Measurements from ENCODE around the gene CDH9.

Gene CDH9

DNA sequence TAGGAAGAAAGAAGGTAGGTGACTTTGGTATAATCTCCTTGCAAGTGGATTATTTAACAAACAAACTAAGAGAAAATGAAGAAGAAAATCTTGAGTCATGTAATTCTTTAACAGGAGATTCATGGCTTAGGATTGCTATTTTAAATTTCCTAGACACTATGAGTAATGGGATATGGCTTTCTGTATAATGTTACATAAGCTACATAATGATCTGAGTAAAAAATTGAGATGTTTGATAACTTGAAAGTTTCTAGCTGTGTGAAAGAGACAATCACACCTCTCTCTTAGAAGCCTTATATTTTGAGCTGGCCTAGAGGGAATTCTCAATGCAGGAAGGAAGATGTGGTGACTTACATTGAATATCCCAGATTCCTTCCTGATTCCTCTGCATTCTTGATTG is 92.5 kb downstream of the CDH9 start:
- no peaks in the 10 kb centered on the region for H3K36me3 ChIP-seq (ENCODE audit: control insufficient read depth, insufficient read depth, low read length)
- no peaks in the 10 kb centered on the region for H3K4me1 ChIP-seq (ENCODE audit: control insufficient read depth, low read depth, low read length)
- H3K4me2 ChIP-seq (ENCODE audit: low read length) = no peak overlapping the region
- H3K23ac ChIP-seq (ENCODE audit: low read length) = no peak overlapping the region
- H4K5ac ChIP-seq (ENCODE audit: low read length) = no peak overlapping the region
- no peaks in the 10 kb centered on the region for H3K27me3 ChIP-seq (ENCODE audit: insufficient read depth, low read length, poor library complexity)
- H2BK15ac ChIP-seq (replicated peaks; ENCODE audit: low read depth) = no peak overlapping the region
- no peak overlapping the region for H3K4ac ChIP-seq (ENCODE audit: low read depth, low read length)
- DNase-seq = no peak
- H3K4me3 ChIP-seq (ENCODE audit: low read length) = no peak overlapping the region
- H2BK5ac ChIP-seq (ENCODE audit: low read length) = no peak overlapping the region
- no peak overlapping the region for H3K18ac ChIP-seq (ENCODE audit: low read length)
- no peak overlapping the region for H2AK5ac ChIP-seq (ENCODE audit: low read length)
- H3K27ac ChIP-seq (ENCODE audit: low read depth, low read length) = no peak overlapping the region
- no peak overlapping the region for H2BK120ac ChIP-seq (ENCODE audit: low read depth, low read length)
- H3K56ac ChIP-seq (ENCODE audit: low read length) = no peak overlapping the region
- no peak overlapping the region for H3K9ac ChIP-seq (ENCODE audit: low read length)
- H3K79me2 ChIP-seq (ENCODE audit: control insufficient read depth, insufficient read depth, low read length) = no peaks in the 10 kb centered on the region
- no peak overlapping the region for H4K8ac ChIP-seq (ENCODE audit: low read depth, low read length)
- no peaks in the 10 kb centered on the region for H3K79me1 ChIP-seq (ENCODE audit: low read length)

DNA sequence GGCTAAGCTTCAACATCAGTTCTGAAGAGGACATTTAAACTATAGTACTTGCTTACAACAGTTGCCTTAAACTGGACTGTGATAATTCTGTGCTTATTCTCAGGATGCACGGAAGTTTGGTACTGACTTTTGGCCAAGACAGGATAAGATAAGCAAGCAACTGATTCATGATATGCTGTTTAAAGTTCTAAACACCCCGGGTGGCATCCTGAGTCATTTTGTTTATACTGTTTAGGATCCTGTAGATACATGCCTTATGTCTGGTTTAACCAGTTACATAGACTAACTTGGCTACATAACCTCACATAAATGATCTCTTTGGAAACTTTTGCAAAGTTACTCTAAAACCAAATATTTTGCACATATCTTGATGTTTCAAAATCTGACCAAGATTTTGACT is 95.9 kb downstream of the CDH9 start:
- Histone ChIP-seq H3K79me1 (ENCODE audit: low read length) (no peaks in the 10 kb centered on the region), H3K4me2 (ENCODE audit: low read length) (no peak overlapping the region), H3K27me3 (ENCODE audit: insufficient read depth, low read length, poor library complexity) (no peaks in the 10 kb centered on the region), H3K4me3 (ENCODE audit: low read length) (no peak overlapping the region), H2BK120ac (ENCODE audit: low read depth, low read length) (no peak overlapping the region), H3K56ac (ENCODE audit: low read length) (no peak overlapping the region), H4K8ac (ENCODE audit: low read depth, low read length) (no peak overlapping the region), H2BK5ac (ENCODE audit: low read length) (no peak overlapping the region), H3K9ac (ENCODE audit: low read length) (no peak overlapping the region), H2AK5ac (ENCODE audit: low read length) (no peak overlapping the region), H3K79me2 (ENCODE audit: control insufficient read depth, insufficient read depth, low read length) (no peaks in the 10 kb centered on the region), H4K5ac (ENCODE audit: low read length) (no peak overlapping the region), H3K4ac (ENCODE audit: low read depth, low read length) (no peak overlapping the region), H3K4me1 (ENCODE audit: control insufficient read depth, low read depth, low read length) (no peaks in the 10 kb centered on the region), H3K27ac (ENCODE audit: low read depth, low read length) (no peak overlapping the region), H3K23ac (ENCODE audit: low read length) (no peak overlapping the region), H2BK15ac (replicated peaks; ENCODE audit: low read depth) (no peak overlapping the region), H3K18ac (ENCODE audit: low read length) (no peak overlapping the region), H3K36me3 (ENCODE audit: control insufficient read depth, insufficient read depth, low read length) (no peaks in the 10 kb centered on the region)
- DNase-seq = no peak
- no CpG with 5 or more reads among the region's 2 CpGs for WGBS (ENCODE audit: extremely low coverage, insufficient coverage, low lambda C conversion rate)

- H3K79me2 ChIP-seq (ENCODE audit: control insufficient read depth, insufficient read depth, low read length) = no peaks in the 10 kb centered on the region
- H3K79me1 ChIP-seq (ENCODE audit: low read length) = no peaks in the 10 kb centered on the region
- no peak overlapping the region for H3K9ac ChIP-seq (ENCODE audit: low read length)
- H4K5ac ChIP-seq (ENCODE audit: low read length) = no peak overlapping the region
- no peaks in the 10 kb centered on the region for H3K36me3 ChIP-seq (ENCODE audit: control insufficient read depth, insufficient read depth, low read length)
- WGBS (ENCODE audit: extremely low coverage, insufficient coverage, low lambda C conversion rate) = no CpG with 5 or more reads among the region's 1 CpG
- no peak overlapping the region for H3K4me2 ChIP-seq (ENCODE audit: low read length)
- H3K56ac ChIP-seq (ENCODE audit: low read length) = no peak overlapping the region
- no peak overlapping the region for H4K8ac ChIP-seq (ENCODE audit: low read depth, low read length)
- no peaks in the 10 kb centered on the region for H3K4me1 ChIP-seq (ENCODE audit: control insufficient read depth, low read depth, low read length)
- no peak for DNase-seq
- no peaks in the 10 kb centered on the region for H3K27me3 ChIP-seq (ENCODE audit: insufficient read depth, low read length, poor library complexity)
- H3K23ac ChIP-seq (ENCODE audit: low read length) = no peak overlapping the region
- no peak overlapping the region for H2BK5ac ChIP-seq (ENCODE audit: low read length)
- H3K18ac ChIP-seq (ENCODE audit: low read length) = no peak overlapping the region
- H3K27ac ChIP-seq (ENCODE audit: low read depth, low read length) = no peak overlapping the region
- H2AK5ac ChIP-seq (ENCODE audit: low read length) = no peak overlapping the region
- no peak overlapping the region for H2BK15ac ChIP-seq (replicated peaks; ENCODE audit: low read depth)
- H2BK120ac ChIP-seq (ENCODE audit: low read depth, low read length) = no peak overlapping the region
- H3K4ac ChIP-seq (ENCODE audit: low read depth, low read length) = no peak overlapping the region
- H3K4me3 ChIP-seq (ENCODE audit: low read length) = no peak overlapping the region
Measured at GRCh38 chr5:26940994-26941393, 97.4 kb downstream of the CDH9 start.

GRCh38 chr5:26932238-26932637 is 106.1 kb downstream of the CDH9 start:
- Histone ChIP-seq H2BK5ac (ENCODE audit: low read length) (no peak overlapping the region), H3K18ac (ENCODE audit: low read length) (no peak overlapping the region), H3K27me3 (ENCODE audit: insufficient read depth, low read length, poor library complexity) (no peaks in the 10 kb centered on the region), H4K5ac (ENCODE audit: low read length) (no peak overlapping the region), H3K4me2 (ENCODE audit: low read length) (no peak overlapping the region), H3K23ac (ENCODE audit: low read length) (no peak overlapping the region), H2AK5ac (ENCODE audit: low read length) (no peak overlapping the region), H3K4me3 (ENCODE audit: low read length) (no peak overlapping the region), H2BK120ac (ENCODE audit: low read depth, low read length) (no peak overlapping the region), H2BK15ac (replicated peaks; ENCODE audit: low read depth) (no peak overlapping the region), H3K79me2 (ENCODE audit: control insufficient read depth, insufficient read depth, low read length) (no peaks in the 10 kb centered on the region), H4K8ac (ENCODE audit: low read depth, low read length) (no peak overlapping the region), H3K27ac (ENCODE audit: low read depth, low read length) (no peak overlapping the region), H3K4ac (ENCODE audit: low read depth, low read length) (no peak overlapping the region), H3K9ac (ENCODE audit: low read length) (no peak overlapping the region), H3K36me3 (ENCODE audit: control insufficient read depth, insufficient read depth, low read length) (no peaks in the 10 kb centered on the region), H3K79me1 (ENCODE audit: low read length) (no peaks in the 10 kb centered on the region), H3K56ac (ENCODE audit: low read length) (no peak overlapping the region), H3K4me1 (ENCODE audit: control insufficient read depth, low read depth, low read length) (no peaks in the 10 kb centered on the region)
- no CpG with 5 or more reads among the region's 2 CpGs for WGBS (ENCODE audit: extremely low coverage, insufficient coverage, low lambda C conversion rate)
- DNase-seq = no peak

DNA sequence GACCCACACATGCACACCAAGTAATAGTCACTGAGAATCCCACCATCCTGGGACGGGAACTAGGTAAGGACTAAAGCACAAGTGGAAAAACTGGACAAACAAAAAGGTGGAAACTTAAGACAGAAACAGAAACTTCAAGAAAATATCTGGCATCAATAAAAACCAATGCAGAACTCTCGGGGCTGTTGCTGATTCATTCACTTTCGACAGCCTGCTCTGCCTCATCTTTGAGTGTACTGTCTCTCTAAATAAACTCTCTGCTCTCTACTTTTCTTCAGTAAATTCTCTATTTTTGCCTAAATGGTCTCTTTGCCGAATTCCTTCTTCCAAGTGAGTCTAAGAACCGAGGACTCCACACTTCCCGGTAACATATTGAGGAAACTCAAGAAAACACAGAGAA is 116.9 kb downstream of the CDH9 start:
- Histone ChIP-seq H2AK5ac (ENCODE audit: low read length) (no peak overlapping the region), H3K4me2 (ENCODE audit: low read length) (no peak overlapping the region), H3K18ac (ENCODE audit: low read length) (no peak overlapping the region), H2BK5ac (ENCODE audit: low read length) (no peak overlapping the region), H3K23ac (ENCODE audit: low read length) (no peak overlapping the region), H3K4ac (ENCODE audit: low read depth, low read length) (no peak overlapping the region), H3K4me1 (ENCODE audit: control insufficient read depth, low read depth, low read length) (no peaks in the 10 kb centered on the region), H4K8ac (ENCODE audit: low read depth, low read length) (no peak overlapping the region), H3K36me3 (ENCODE audit: control insufficient read depth, insufficient read depth, low read length) (no peaks in the 10 kb centered on the region), H3K79me1 (ENCODE audit: low read length) (no peaks in the 10 kb centered on the region), H4K5ac (ENCODE audit: low read length) (no peak overlapping the region), H3K27ac (ENCODE audit: low read depth, low read length) (no peak overlapping the region), H3K4me3 (ENCODE audit: low read length) (no peak overlapping the region), H2BK15ac (replicated peaks; ENCODE audit: low read depth) (no peak overlapping the region), H2BK120ac (ENCODE audit: low read depth, low read length) (no peak overlapping the region), H3K56ac (ENCODE audit: low read length) (no peak overlapping the region), H3K27me3 (ENCODE audit: insufficient read depth, low read length, poor library complexity) (no peaks in the 10 kb centered on the region), H3K79me2 (ENCODE audit: control insufficient read depth, insufficient read depth, low read length) (no peaks in the 10 kb centered on the region), H3K9ac (ENCODE audit: low read length) (no peak overlapping the region)
- WGBS (ENCODE audit: extremely low coverage, insufficient coverage, low lambda C conversion rate) = no CpG with 5 or more reads among the region's 6 CpGs
- no peak for DNase-seq

DNA sequence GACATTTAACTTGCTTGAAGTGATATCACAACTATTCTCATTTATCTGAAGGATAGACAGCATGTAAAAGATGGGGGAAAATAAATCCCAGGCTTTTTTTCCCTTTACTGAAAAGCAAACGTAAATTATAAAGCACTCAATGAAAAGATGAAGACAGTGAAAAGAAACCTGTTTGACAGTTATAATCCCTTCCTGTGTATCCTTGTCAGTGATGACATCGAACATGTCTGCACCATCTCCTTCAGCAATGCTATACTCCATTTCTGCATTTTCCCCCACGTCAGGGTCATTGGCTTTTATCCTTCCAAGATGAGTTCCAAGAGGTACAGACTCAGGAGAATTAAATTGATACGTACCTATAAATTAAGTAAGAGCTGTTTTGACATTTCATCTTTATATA is 134.9 kb downstream of the CDH9 start:
- Histone ChIP-seq H3K4me2 (ENCODE audit: low read length) (no peak overlapping the region), H2BK120ac (ENCODE audit: low read depth, low read length) (no peak overlapping the region), H4K5ac (ENCODE audit: low read length) (no peak overlapping the region), H3K36me3 (ENCODE audit: control insufficient read depth, insufficient read depth, low read length) (no peaks in the 10 kb centered on the region), H3K27ac (ENCODE audit: low read depth, low read length) (no peak overlapping the region), H2AK5ac (ENCODE audit: low read length) (no peak overlapping the region), H3K27me3 (ENCODE audit: insufficient read depth, low read length, poor library complexity) (no peaks in the 10 kb centered on the region), H3K4me1 (ENCODE audit: control insufficient read depth, low read depth, low read length) (no peaks in the 10 kb centered on the region), H3K4me3 (ENCODE audit: low read length) (no peak overlapping the region), H3K4ac (ENCODE audit: low read depth, low read length) (no peak overlapping the region), H3K79me1 (ENCODE audit: low read length) (no peaks in the 10 kb centered on the region), H3K18ac (ENCODE audit: low read length) (no peak overlapping the region), H3K56ac (ENCODE audit: low read length) (no peak overlapping the region), H3K9ac (ENCODE audit: low read length) (no peak overlapping the region), H2BK5ac (ENCODE audit: low read length) (no peak overlapping the region), H3K23ac (ENCODE audit: low read length) (no peak overlapping the region), H4K8ac (ENCODE audit: low read depth, low read length) (no peak overlapping the region), H2BK15ac (replicated peaks; ENCODE audit: low read depth) (no peak overlapping the region), H3K79me2 (ENCODE audit: control insufficient read depth, insufficient read depth, low read length) (no peaks in the 10 kb centered on the region)
- no CpG with 5 or more reads among the region's 4 CpGs for WGBS (ENCODE audit: extremely low coverage, insufficient coverage, low lambda C conversion rate)
- no peak for DNase-seq
